Tibial nerve (tissue), 4 donors: ENCODE results near the gene NUDT7. TPM values are rescaled to one million over a fixed set of nuclear protein-coding genes. Genes with fewer than 3 reads are reported as not detected.

Source experiments
- DNase-seq, 2 donors: peaks; one replicate each; pipeline ENCODE4 v3.0.0-alpha.2; 2019; ENCODE audit warnings: low spot score in 2 of 2
- H3K27ac ChIP-seq, 4 donors: fragments of 200-600 bp; sonication (generic) in 3 of 4; one replicate each; pipeline ENCODE4 v1.5.1; 2017 to 2019; ENCODE audit warnings: mild to moderate bottlenecking in 1 of 4
- H3K27me3 ChIP-seq, 2 donors: fragments of 200-600 bp; sonication (generic) in 1 of 2; one replicate each; pipeline versions ENCODE4 v1.5.1 to v1.6.0; 2017 to 2019
- H3K36me3 ChIP-seq, 3 donors: fragments of 200-600 bp; sonication (generic); one replicate each; pipeline ENCODE4 v1.5.1; 2018 to 2019
- H3K4me1 ChIP-seq, 4 donors: fragments of 200-600 bp; sonication (generic) in 3 of 4; one replicate each; pipeline ENCODE4 v1.5.1; 2017 to 2019
- H3K4me3 ChIP-seq, 4 donors: fragments of 200-600 bp; sonication (generic) in 3 of 4; one replicate each; pipeline ENCODE4 v1.5.1; 2017 to 2019; ENCODE audit warnings: mild to moderate bottlenecking in 1 of 4, moderate library complexity in 1 of 4
- H3K9me3 ChIP-seq, 4 donors: fragments of 200-600 bp; sonication (generic) in 3 of 4; one replicate each; pipeline ENCODE4 v1.5.1; 2017 to 2019
- EP300 ChIP-seq, 2 donors: sonication (generic); formaldehyde crosslinking; IDR thresholded peaks; one replicate each; pipeline ENCODE4 v1.6.1; 2017; ENCODE audit warnings: antibody characterized with exemption in 2 of 2, mild to moderate bottlenecking in 1 of 2
- POLR2A ChIP-seq, 2 donors: fragments of 450-650 bp; IDR thresholded peaks; one replicate each; pipeline ENCODE4 v1.6.1; 2017; ENCODE audit warnings: antibody characterized with exemption in 2 of 2, mild to moderate bottlenecking in 2 of 2, moderate library complexity in 2 of 2
- WGBS, 2 donors: methylation state at CpG; one replicate each; pipeline ENCODE4 v1.1.5; 2018; 5-methylcytosine and 5-hydroxymethylcytosine counted together
- total RNA-seq, 4 donors: library from RNA; depleted of rRNA; stranded (reverse); fragments of >200 nt; gene quantifications; one replicate each; pipeline ENCODE4 v1.1.0, GENCODE V29; 2016
- TF ChIP-seq, protein P1 (sequence below), 5 experiments: fragments of 200-600 bp in 3 of 5; fragments of 450-650 bp in 2 of 5; sonication (generic) in 3 of 5; IDR thresholded peaks; one replicate each; pipeline ENCODE4 v1.5.1; 2016 to 2019; ENCODE audit warnings: antibody characterized with exemption in 5 of 5, mild to moderate bottlenecking in 3 of 5, moderate library complexity in 2 of 5

Gene NUDT7
- total RNA-seq, 4 donors from 2014 or later, result 4.3 to 22.7 (median 11.6) TPM

DNA sequence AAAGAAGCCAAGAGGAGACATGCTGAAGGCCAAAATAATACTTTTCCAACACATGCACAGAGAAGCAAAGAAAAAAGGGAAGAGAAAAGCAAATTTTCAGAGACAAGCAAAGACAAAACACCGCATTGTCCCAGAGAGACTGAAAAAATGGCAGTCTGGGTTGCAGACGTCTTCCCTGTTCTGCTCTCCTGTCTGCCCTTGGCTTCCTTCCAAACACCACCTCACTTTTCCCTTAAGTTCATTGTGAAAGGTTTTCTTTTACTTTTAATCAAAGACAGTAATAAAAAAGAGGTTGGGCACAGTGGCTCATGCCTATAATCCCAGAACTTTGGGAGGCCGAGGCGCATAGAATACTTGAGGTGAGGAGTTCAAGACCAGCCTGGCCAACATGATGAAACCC lies 44.9 kb downstream of the NUDT7 start:
- Histone ChIP-seq H3K4me3 (no peak overlapping the region), H3K36me3 (no peaks in the 10 kb centered on the region), H3K27me3 (no peaks in the 10 kb centered on the region), H3K9me3 (no peaks in the 10 kb centered on the region), H3K27ac (no peak overlapping the region), H3K4me1 (peaks cover 0 to 12% (median 0%) of the 10 kb centered on the region in 4 donors)
- no peak for TF ChIP-seq EP300 (IDR thresholded peaks at IDR 0.05)
- TF ChIP-seq, protein P1, sequence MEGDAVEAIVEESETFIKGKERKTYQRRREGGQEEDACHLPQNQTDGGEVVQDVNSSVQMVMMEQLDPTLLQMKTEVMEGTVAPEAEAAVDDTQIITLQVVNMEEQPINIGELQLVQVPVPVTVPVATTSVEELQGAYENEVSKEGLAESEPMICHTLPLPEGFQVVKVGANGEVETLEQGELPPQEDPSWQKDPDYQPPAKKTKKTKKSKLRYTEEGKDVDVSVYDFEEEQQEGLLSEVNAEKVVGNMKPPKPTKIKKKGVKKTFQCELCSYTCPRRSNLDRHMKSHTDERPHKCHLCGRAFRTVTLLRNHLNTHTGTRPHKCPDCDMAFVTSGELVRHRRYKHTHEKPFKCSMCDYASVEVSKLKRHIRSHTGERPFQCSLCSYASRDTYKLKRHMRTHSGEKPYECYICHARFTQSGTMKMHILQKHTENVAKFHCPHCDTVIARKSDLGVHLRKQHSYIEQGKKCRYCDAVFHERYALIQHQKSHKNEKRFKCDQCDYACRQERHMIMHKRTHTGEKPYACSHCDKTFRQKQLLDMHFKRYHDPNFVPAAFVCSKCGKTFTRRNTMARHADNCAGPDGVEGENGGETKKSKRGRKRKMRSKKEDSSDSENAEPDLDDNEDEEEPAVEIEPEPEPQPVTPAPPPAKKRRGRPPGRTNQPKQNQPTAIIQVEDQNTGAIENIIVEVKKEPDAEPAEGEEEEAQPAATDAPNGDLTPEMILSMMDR (IDR thresholded peaks at IDR 0.05), result no peak
- TF ChIP-seq POLR2A (IDR thresholded peaks at IDR 0.05), result no peak
- DNase-seq, result no peak
- 52 to 64% methylated on average over 4 of the region's 4 CpGs for WGBS, 2 donors

DNA sequence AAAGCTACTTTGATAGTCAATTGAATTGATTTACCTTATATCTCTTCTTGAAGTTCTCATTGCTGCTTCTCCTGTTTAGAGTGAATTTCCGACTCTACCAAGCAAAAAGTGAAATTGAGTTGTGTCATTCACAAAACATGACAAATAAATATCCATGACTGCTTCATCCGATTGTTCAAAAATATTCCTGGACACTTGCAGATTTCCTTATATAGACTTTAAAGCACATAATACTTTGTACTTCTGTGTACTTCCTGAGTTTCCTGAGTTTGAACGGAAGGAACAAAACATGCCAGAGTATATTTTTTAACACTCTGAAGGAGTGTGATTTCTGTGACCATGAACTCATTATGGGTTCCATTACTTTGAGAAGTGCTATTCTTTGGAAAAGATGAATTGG lies 45.5 kb downstream of the NUDT7 start:
- no peaks in the 10 kb centered on the region for H3K36me3 ChIP-seq
- TF ChIP-seq POLR2A (IDR thresholded peaks at IDR 0.05) (no peak), EP300 (IDR thresholded peaks at IDR 0.05) (no peak)
- TF ChIP-seq, protein P1 (IDR thresholded peaks at IDR 0.05), result no peak
- WGBS, 2 donors, result 72 to 74% methylated on average over 3 of the region's 3 CpGs
- H3K4me1 ChIP-seq, result peaks cover 0 to 12% (median 0%) of the 10 kb centered on the region in 4 donors
- H3K4me3 ChIP-seq, result no peak overlapping the region
- H3K9me3 ChIP-seq, result no peaks in the 10 kb centered on the region
- no peak for DNase-seq
- H3K27ac ChIP-seq, result no peak overlapping the region
- H3K27me3 ChIP-seq, result no peaks in the 10 kb centered on the region

DNA sequence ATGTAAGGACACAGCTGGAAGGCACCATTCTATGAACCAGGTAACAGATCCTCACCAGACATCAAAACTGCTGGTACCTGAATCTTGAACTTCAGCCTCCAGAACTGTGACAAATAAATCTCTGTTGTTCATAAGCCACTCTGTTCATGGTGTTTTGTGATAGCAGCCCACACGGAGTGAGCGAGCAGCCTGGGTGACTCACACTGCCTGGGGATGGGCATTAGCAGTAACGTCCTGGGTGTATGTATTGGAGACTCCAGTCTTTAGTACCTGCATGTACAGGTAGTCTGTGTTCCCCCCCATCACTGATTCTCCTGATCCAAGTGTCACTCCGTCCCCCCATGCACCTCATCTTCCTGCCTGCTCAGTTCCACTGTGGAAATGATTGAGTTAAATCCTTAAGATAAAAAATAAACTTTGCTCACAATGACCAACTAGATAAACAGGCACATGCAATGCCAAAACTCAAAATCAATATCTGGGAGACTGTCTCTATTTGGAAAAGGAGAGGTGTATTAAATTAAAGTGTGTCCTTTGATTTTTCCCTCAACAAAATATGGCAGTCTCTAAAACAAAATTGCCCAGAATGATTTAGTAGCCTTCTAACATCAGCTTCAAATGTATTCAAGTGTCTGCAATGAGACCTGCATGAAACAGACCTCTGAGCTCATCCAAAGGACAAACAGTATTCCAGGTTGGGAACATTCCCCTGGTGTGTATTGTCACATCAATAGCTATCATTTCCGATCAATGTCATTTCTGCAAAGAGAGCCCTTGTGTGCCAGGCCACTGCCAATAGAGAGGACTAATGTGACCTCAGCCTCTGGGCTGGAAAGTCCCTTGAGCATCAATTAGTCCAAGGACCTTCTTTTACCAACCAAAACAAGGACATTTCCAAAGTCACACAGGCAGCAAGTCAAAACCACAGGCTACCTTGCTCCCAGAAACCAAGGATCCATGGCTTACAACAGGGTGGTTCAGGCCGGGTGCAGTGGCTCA lies 53.9 kb downstream of the NUDT7 start:
- no peaks in the 10 kb centered on the region for H3K36me3 ChIP-seq
- H3K27me3 ChIP-seq, result no peaks in the 10 kb centered on the region
- H3K27ac ChIP-seq, result no peak overlapping the region
- no peak overlapping the region for H3K4me3 ChIP-seq
- no peak for DNase-seq
- no peaks in the 10 kb centered on the region for H3K4me1 ChIP-seq
- H3K9me3 ChIP-seq, result no peaks in the 10 kb centered on the region
- 83 to 86% methylated on average over 6 of the region's 6 CpGs for WGBS, 2 donors
- TF ChIP-seq, protein P1 (IDR thresholded peaks at IDR 0.05), result no peak
- TF ChIP-seq EP300 (IDR thresholded peaks at IDR 0.05), result no peak
- no peak for TF ChIP-seq POLR2A (IDR thresholded peaks at IDR 0.05)

DNA sequence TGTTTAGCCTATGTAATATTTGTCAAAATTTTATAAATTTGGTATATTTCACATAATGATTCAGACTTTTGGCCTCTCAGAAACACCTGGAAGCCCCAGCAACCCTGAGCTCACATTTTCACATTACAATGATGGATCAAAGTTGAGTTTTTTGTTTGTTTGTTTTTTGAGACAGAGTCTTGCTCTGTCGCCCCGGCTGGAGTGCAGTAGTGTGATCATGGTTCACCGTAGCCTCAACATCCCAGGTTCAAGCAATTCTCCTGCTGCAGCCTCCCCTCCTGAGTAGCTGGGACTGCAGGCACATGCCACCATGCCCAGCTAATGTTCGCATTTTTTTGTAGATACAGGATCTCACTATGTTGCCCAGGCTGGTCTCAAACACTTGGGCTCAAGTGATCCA lies 55.4 kb downstream of the NUDT7 start:
- Histone ChIP-seq H3K27me3 (no peaks in the 10 kb centered on the region), H3K27ac (no peak overlapping the region), H3K9me3 (no peaks in the 10 kb centered on the region), H3K36me3 (no peaks in the 10 kb centered on the region), H3K4me1 (no peaks in the 10 kb centered on the region), H3K4me3 (no peak overlapping the region)
- no peak for DNase-seq
- no peak for TF ChIP-seq EP300 (IDR thresholded peaks at IDR 0.05)
- no peak for TF ChIP-seq POLR2A (IDR thresholded peaks at IDR 0.05)
- TF ChIP-seq, protein P1 (IDR thresholded peaks at IDR 0.05), result no peak
- WGBS, 2 donors, result 93 to 96% methylated on average over 4 of the region's 4 CpGs

DNA sequence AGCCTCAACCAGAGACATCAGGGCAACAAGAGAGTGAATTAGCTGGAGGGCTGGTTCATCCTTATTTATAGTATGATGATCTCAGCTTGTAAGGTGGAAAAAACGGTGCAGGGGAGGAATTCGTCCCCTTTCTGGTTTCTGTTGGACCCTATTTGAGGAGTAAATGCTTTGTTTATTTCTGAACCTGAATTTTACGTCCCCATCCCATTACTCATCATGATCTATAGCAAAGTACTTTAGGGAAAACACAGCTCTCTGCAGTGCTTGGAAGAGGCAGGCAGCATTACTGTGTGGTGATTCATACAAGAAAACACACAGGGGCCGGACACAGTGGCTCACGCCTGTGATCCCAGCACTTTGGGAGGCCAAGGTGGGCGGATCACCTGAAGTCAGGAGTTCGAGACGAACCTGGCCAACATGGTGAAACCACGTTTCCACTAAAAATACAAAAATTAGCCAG lies 58.1 kb downstream of the NUDT7 start:
- Histone ChIP-seq H3K36me3 (no peaks in the 10 kb centered on the region), H3K4me3 (no peak overlapping the region), H3K27ac (no peak overlapping the region), H3K27me3 (no peaks in the 10 kb centered on the region), H3K9me3 (no peaks in the 10 kb centered on the region), H3K4me1 (no peaks in the 10 kb centered on the region)
- WGBS, 2 donors, result 58 to 69% methylated on average over 9 of the region's 9 CpGs
- no peak for DNase-seq
- TF ChIP-seq POLR2A (IDR thresholded peaks at IDR 0.05) (no peak), EP300 (IDR thresholded peaks at IDR 0.05) (no peak)
- TF ChIP-seq, protein P1 (IDR thresholded peaks at IDR 0.05), result no peak
